AML-193 (cell line): ENCODE measurements around the gene RREB1.

Experiments
- DNase-seq, 2 experiments: peaks; one replicate each; lab custom pipeline; 2025; lab: John Stamatoyannopoulos, UW

RREB1 gene

DNA sequence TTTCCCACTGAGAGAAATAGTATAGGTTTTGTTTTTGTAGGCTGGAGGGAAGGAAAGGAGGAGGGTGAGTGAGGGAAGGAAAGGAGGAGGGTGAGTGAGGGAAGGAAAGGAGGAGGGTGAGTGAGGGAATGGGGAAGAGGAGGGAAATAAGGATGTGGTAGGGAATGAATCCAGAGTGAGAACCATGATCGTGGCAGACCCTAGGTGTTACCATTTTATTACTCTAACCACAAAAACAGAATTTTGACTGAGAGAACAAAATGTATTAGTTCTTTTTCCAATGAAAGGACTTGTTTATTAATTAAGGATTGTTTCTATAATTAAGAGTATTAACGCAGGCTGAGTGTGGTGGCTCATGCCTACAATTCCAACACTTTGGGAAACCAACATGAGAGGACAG is 188.8 kb downstream of the RREB1 start:
- DNase-seq: no peak

DNA sequence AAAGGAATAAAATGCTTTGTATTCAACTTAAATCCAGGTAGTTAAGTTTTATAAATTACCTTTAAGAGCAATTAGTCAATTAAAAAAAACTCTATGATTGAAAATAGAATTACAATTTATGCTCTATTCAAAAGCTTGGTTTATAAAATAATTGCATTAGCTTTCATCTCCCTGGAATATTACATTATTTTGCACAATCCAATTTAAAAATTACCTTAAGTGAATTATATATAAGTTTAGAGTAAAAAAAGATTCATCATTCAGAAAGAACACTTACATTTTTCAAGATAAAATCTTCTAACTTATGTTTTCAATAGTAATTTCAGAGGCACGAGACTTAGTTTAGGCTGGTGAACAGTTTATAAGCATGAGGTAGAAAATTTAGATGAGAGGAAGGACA is 190.4 kb downstream of the RREB1 start:
- DNase-seq: no peak

DNA sequence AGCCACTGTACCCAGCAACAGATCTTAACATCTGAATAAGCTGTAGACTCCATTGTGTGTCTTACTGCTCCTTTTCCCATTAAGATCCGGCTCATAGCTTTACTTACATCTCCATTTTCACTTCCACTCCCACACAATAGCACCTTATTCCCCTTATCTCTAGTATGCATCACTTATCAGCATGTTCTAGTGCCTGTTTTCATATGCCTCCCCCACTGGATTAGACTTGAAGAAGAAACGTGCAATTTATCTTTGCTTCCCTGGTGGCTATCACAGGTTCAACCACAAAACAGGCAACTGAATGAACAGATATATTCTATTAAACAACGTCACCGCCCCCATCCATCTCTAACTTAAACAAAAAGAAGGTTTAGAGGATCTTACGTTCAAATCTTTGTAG is 193.2 kb downstream of the RREB1 start:
- no peak for DNase-seq
